Lower leg skin (tissue), 4 donors: ENCODE measurements around the gene MAS1L. TPM values are rescaled to one million over a fixed set of nuclear protein-coding genes. Genes with fewer than 3 reads are reported as not detected.

Source experiments
- DNase-seq, 2 donors: peaks; one replicate each; pipeline ENCODE4 v3.0.0-alpha.2; 2019; ENCODE audit warnings: low spot score in 2 of 2
- H3K4me3 ChIP-seq: fragments of 200-600 bp; sonication (generic); 2 replicates; pipeline ENCODE4 v1.5.1; 2017; ENCODE audit warnings: mild to moderate bottlenecking, low read depth; ENCODE audit not compliant: poor library complexity, severe bottlenecking
- POLR2A ChIP-seq, 2 donors: fragments of 450-650 bp; IDR thresholded peaks; one replicate each; pipeline ENCODE4 v1.6.1; 2016 to 2017; ENCODE audit warnings: antibody characterized with exemption in 2 of 2, mild to moderate bottlenecking in 1 of 2, moderate library complexity in 1 of 2
- WGBS, 2 donors: methylation state at CpG; one replicate each; pipeline ENCODE4 v1.1.5; 2018; 5-methylcytosine and 5-hydroxymethylcytosine counted together
- intact Hi-C: fragments of 100-400 bp; cut with DNase I; formaldehyde crosslinking; loops from one replicate; pipeline ENCODE4 v1.15.0; 2023; ENCODE audit warnings: low total_unique reads
- total RNA-seq, 4 donors: library from RNA; depleted of rRNA; stranded (reverse); fragments of >200 nt; gene quantifications; one replicate each; pipeline ENCODE4 v1.1.0, GENCODE V29; 2016
- TF ChIP-seq, protein P1 (sequence below), 3 donors: fragments of 450-650 bp; IDR thresholded peaks; one replicate each; pipeline ENCODE4 v1.5.1; 2016; ENCODE audit warnings: antibody characterized with exemption in 3 of 3, mild to moderate bottlenecking in 3 of 3, moderate library complexity in 2 of 3

MAS1L gene
- total RNA-seq, 4 donors from 2014 or later = not detected

DNA sequence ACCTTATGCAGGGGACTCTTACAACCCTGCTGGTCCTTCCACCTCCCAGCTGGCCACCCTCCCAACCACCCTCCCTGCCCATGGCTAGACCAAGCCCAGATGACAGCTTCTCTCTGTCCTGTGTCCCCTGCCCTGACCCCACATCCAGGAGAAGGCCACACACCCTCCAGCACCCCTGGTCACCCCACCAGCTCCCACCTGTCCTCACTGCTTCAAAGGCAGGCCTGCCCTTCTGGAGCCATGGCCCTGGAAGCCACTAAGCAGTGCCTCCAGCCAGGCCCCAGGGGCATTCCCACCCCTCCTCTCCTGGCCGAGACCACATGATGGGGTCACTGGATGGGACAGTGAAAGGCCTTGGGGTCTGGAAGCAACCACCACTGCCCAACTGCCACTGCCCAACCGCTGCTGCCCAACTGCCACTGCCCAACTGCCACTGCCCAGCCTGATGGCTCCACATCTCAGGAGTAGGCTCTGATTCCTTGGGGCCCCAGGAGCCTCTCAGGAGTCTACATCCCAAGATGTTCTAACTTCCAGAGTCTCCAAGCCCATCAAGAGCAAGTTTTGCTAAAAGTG, 41.3 kb upstream of the MAS1L start:
- DNase-seq = no peak
- TF ChIP-seq, protein P1, sequence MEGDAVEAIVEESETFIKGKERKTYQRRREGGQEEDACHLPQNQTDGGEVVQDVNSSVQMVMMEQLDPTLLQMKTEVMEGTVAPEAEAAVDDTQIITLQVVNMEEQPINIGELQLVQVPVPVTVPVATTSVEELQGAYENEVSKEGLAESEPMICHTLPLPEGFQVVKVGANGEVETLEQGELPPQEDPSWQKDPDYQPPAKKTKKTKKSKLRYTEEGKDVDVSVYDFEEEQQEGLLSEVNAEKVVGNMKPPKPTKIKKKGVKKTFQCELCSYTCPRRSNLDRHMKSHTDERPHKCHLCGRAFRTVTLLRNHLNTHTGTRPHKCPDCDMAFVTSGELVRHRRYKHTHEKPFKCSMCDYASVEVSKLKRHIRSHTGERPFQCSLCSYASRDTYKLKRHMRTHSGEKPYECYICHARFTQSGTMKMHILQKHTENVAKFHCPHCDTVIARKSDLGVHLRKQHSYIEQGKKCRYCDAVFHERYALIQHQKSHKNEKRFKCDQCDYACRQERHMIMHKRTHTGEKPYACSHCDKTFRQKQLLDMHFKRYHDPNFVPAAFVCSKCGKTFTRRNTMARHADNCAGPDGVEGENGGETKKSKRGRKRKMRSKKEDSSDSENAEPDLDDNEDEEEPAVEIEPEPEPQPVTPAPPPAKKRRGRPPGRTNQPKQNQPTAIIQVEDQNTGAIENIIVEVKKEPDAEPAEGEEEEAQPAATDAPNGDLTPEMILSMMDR (IDR thresholded peaks at IDR 0.05) = no peak
- no peak for TF ChIP-seq POLR2A (IDR thresholded peaks at IDR 0.05)
- no peak overlapping the region for H3K4me3 ChIP-seq
- intact Hi-C loops = no loop called here
- WGBS, 2 donors = 100% methylated on average over 2 of the region's 2 CpGs; no CpG with 5 or more reads in 1 of the 2 donors

DNA sequence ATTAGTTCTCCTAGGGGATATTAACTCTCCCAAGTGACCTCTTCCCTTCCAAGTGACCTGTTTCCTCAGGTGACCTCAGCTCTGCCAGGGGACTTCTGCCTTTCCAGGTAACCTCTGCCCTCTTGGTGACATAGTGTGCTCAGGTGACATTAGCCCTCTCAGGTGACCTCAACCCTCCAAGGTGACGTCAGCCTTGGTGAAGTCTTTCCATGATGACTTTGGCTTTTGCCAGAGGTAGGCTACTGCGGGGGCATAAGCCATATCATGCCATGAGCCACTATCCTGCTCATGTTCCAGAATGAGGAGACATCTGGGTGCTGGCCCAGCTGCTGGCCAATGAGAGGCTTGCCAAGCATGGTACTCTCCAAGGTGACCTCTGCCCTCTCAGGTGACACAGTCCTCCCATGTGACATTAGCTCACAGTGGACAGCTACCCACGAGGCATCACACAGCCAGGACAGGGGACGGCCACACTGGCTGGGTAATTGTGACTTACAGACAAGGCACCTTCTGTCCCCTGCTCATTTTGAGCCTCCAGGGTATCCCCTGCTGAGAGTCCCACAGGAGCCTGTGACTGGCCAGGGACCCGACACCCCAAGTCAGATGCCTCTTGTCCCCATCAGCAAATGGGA, 40.7 kb upstream of the MAS1L start:
- no peak for DNase-seq
- no peak for TF ChIP-seq POLR2A (IDR thresholded peaks at IDR 0.05)
- TF ChIP-seq, protein P1 (IDR thresholded peaks at IDR 0.05) = no peak
- 76 to 77% methylated on average over 5 of the region's 5 CpGs for WGBS, 2 donors
- H3K4me3 ChIP-seq = no peak overlapping the region
- intact Hi-C loops = no loop called here

- H3K4me3 ChIP-seq = no peak overlapping the region
- no peak for DNase-seq
- TF ChIP-seq POLR2A (IDR thresholded peaks at IDR 0.05) = no peak
- TF ChIP-seq, protein P1 (IDR thresholded peaks at IDR 0.05) = no peak
- 55 to 87% methylated on average over 2 of the region's 2 CpGs for WGBS, 2 donors
- intact Hi-C loops = no loop called here
Observed at GRCh38 chr6:29527564-29527963, 39.8 kb upstream of the MAS1L start.

- no peak overlapping the region for H3K4me3 ChIP-seq
- no peak for DNase-seq
- intact Hi-C loops = no loop called here
- WGBS, 2 donors = 77 to 91% methylated on average over 1 of the region's 1 CpG
- TF ChIP-seq, protein P1 (IDR thresholded peaks at IDR 0.05) = no peak
- no peak for TF ChIP-seq POLR2A (IDR thresholded peaks at IDR 0.05)
Observed at GRCh38 chr6:29527126-29527525, 39.4 kb upstream of the MAS1L start.

DNA sequence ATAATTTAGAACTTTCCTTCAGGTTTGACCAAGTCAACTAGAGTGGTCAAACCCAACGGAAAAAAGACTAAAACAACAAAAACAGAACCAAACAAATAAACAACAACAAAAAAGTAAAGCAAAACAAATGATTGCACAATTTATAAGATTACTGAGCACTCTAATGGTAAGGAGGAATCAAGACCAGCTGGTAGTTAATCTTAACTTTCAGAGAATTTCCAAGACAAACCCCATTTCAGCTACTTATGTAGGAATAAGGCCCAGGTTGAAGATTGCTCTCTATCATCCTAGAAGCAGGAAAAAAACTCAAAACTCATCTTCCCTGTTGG, 37.5 kb upstream of the MAS1L start:
- no peak for DNase-seq
- no peak overlapping the region for H3K4me3 ChIP-seq
- 0% methylated on average over 1 of the region's 1 CpG for WGBS, 2 donors
- intact Hi-C loops = no loop called here
- TF ChIP-seq, protein P1 (IDR thresholded peaks at IDR 0.05) = no peak
- no peak for TF ChIP-seq POLR2A (IDR thresholded peaks at IDR 0.05)
